ENCODE data around the gene ZNF532. TPM values are rescaled to one million over a fixed set of nuclear protein-coding genes. Genes with fewer than 3 reads are reported as not detected.

Gene ZNF532
- total and polyA plus RNA-seq, 2 donors (not counting 3 experiments of a cell fraction or from before 2014, with no cell fraction given): 42.3 to 70.1 TPM

DNA sequence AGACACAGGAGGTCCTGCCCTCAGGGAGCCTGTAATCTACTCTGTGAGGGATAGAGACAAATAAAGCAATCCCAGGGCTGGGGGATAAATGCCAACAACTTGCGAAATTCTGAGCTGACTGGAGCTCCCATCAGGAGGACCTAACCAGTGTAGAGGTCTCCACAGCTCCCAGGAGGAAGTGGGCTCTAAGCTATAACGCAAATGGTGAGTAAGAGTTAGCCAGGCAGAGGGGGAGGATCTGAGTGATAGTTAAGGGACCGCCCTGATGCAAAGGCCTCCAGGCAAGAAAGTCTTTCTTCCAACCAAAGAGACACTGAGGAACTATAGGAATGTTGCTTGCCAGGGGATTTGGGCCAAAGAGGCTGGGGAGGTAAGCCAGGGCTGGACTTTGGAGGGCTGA lies 16.0 kb upstream of the ZNF532 start:
- no peak overlapping the region for H3K9ac ChIP-seq (replicated peaks; ENCODE audit: extremely low read depth, insufficient read depth, low read length)
- CTCF ChIA-PET: interaction anchor here (1.5 kb wide), 1 partner anchor 65 kb away, joined by 4 read pairs; no protein-coding TSS in a partner anchor
- POLR2A ChIA-PET: no interaction called here

More for the DNA sequence above, 16.0 kb upstream of the ZNF532 start:
- FAIRE-seq (no peak), DNase-seq (ENCODE audit: low read depth, low spot score) (no peak)
- H3K9me3 ChIP-seq (replicated peaks; ENCODE audit: control insufficient read depth, insufficient read depth, low read length): no peaks in the 10 kb centered on the region
- no peaks in the 10 kb centered on the region for H3K79me2 ChIP-seq (ENCODE audit: control insufficient read depth, insufficient read depth, low read length)
- no peak overlapping the region for H3K27ac ChIP-seq (ENCODE audit: insufficient read depth, low read depth, low read length)
- H3K9me1 ChIP-seq (replicated peaks; ENCODE audit: control insufficient read depth, extremely low read depth, insufficient read depth, low read length): no peaks in the 10 kb centered on the region
- no peaks in the 10 kb centered on the region for H4K20me1 ChIP-seq (replicated peaks; ENCODE audit: control insufficient read depth, extremely low read depth, insufficient read depth, low read length)
- BruUV-seq (replicated peaks): no TSS peak
- no peaks in the 10 kb centered on the region for H3K4me1 ChIP-seq (ENCODE audit: control insufficient read depth, extremely low read depth, insufficient read depth, low read length)
- no peaks in the 10 kb centered on the region for H3K27me3 ChIP-seq (ENCODE audit: control insufficient read depth in 2 of 2, insufficient read depth in 2 of 2, low read length in 2 of 2)
- no peak overlapping the region for H3K4me2 ChIP-seq (ENCODE audit: insufficient read depth, low read length)
- no peak overlapping the region for H3K4me3 ChIP-seq (replicated peaks in 1 of 3; ENCODE audit: insufficient read depth in 1 of 3, low read depth in 1 of 3, low read length in 3 of 3)
- intact Hi-C loops (cut with micrococcal nuclease): no loop called here
- TF ChIP-seq POLR2AphosphoS5 (IDR thresholded peaks at IDR 0.05; ENCODE audit: insufficient read depth, low read depth, low read length) (no peak), FOS (IDR thresholded peaks at IDR 0.05; ENCODE audit: borderline replicate concordance, insufficient read depth, low read length) (no peak), MYC (IDR thresholded peaks at IDR 0.05; ENCODE audit: low read depth, low read length) (no peak), POLR2A (IDR thresholded peaks at IDR 0.05; ENCODE audit: low read depth, low read length) (no peak), JUN (IDR thresholded peaks at IDR 0.05; ENCODE audit: borderline replicate concordance, insufficient read depth, insufficient read length, low read depth) (no peak), CTCF (IDR thresholded peaks at IDR 0.05; ENCODE audit: extremely low read depth in 1 of 2, insufficient read depth in 1 of 2, low read depth in 1 of 2, low read length in 2 of 2) (no peak), EZH2 (IDR thresholded peaks at IDR 0.05; ENCODE audit: borderline replicate concordance, low read depth, low read length, severe bottlenecking) (no peak)
- no peaks in the 10 kb centered on the region for H3K36me3 ChIP-seq (ENCODE audit: control insufficient read depth in 2 of 2, extremely low read depth in 1 of 2, insufficient read depth in 2 of 2, low read length in 2 of 2)
- no peak overlapping the region for H2AFZ ChIP-seq (ENCODE audit: low read depth, low read length)
- dilution Hi-C loops (cut with MboI; ENCODE audit: extremely low pct_ligation_motif_present, low sequenced_read_pairs): no loop called here
